Body of pancreas (tissue), 4 donors: ENCODE measurements around the gene FAM53C. TPM values are rescaled to one million over a fixed set of nuclear protein-coding genes. Genes with fewer than 3 reads are reported as not detected.
A peak's percentile ranks its signal among the peaks of the same experiment; 100 is the strongest.
"Not testable (repeated sequence)": the region's sequence is repeated elsewhere in the genome, so short reads cannot be mapped to it uniquely, and the experiment has no call there.

Source experiments
- ATAC-seq: fragments of 150-250 bp; one replicate; pipeline ENCODE4 v1.9.1; 2016
- DNase-seq, 4 donors: peaks; one replicate each; pipeline ENCODE4 v3.0.0-alpha.2; 2019
- H3K27ac ChIP-seq, 4 donors: fragments of 200-600 bp; sonication (generic); 1 replicate in 3 of 4; 2 replicates in 1 of 4; pipeline versions ENCODE4 v1.5.1 to v1.6.1; 2016 to 2019; ENCODE audit warnings: mild to moderate bottlenecking in 1 of 4, mixed read lengths in 1 of 4, moderate library complexity in 1 of 4
- H3K27me3 ChIP-seq, 2 donors: fragments of 200-600 bp; sonication (generic); one replicate each; pipeline ENCODE4 v1.6.0; 2016; ENCODE audit warnings: mild to moderate bottlenecking in 1 of 2
- H3K36me3 ChIP-seq, 2 donors: fragments of 200-600 bp; sonication (generic); replicated peaks in 1 of 2; 2 replicates each; pipeline ENCODE4 v1.5.1; 2016; ENCODE audit warnings: low read depth in 2 of 2; ENCODE audit not compliant: insufficient read depth in 1 of 2
- H3K4me1 ChIP-seq: fragments of 200-600 bp; sonication (generic); one replicate; pipeline ENCODE4 v1.6.0; 2016
- H3K4me3 ChIP-seq, 2 donors: fragments of 200-600 bp; sonication (generic); 1 replicate in 1 of 2; 2 replicates in 1 of 2; pipeline ENCODE4 v1.5.1; 2016 to 2019
- H3K9me3 ChIP-seq, 3 donors: fragments of 200-600 bp; sonication (generic); 1 replicate in 2 of 3; 2 replicates in 1 of 3; pipeline ENCODE4 v1.5.1; 2016
- POLR2A ChIP-seq, 3 donors: fragments of 450-650 bp; IDR thresholded peaks; one replicate each; pipeline ENCODE4 v1.6.1; 2016; ENCODE audit warnings: antibody characterized with exemption in 3 of 3, mild to moderate bottlenecking in 2 of 3
- WGBS, 2 donors: methylation state at CpG; one replicate each; pipeline ENCODE4 v1.1.5; 2017; 5-methylcytosine and 5-hydroxymethylcytosine counted together
- intact Hi-C: fragments of 100-400 bp; cut with DNase I; formaldehyde crosslinking; loops from one replicate; pipeline ENCODE4 v1.15.1; 2023
- total RNA-seq, 2 donors: library from RNA; depleted of rRNA; stranded (reverse); fragments of >200 nt; gene quantifications; one replicate each; pipeline ENCODE4 v1.1.0, GENCODE V29; 2016
- TF ChIP-seq, protein P1 (sequence below), 7 experiments: fragments of 450-650 bp in 4 of 7; fragments of 200-600 bp in 3 of 7; sonication (generic) in 3 of 7; IDR thresholded peaks; one replicate each; pipeline ENCODE4 v1.5.1; 2016 to 2019; ENCODE audit warnings: antibody characterized with exemption in 7 of 7

Gene FAM53C
- total RNA-seq, 2 donors from 2014 or later = 12.5 to 33.7 TPM

DNA sequence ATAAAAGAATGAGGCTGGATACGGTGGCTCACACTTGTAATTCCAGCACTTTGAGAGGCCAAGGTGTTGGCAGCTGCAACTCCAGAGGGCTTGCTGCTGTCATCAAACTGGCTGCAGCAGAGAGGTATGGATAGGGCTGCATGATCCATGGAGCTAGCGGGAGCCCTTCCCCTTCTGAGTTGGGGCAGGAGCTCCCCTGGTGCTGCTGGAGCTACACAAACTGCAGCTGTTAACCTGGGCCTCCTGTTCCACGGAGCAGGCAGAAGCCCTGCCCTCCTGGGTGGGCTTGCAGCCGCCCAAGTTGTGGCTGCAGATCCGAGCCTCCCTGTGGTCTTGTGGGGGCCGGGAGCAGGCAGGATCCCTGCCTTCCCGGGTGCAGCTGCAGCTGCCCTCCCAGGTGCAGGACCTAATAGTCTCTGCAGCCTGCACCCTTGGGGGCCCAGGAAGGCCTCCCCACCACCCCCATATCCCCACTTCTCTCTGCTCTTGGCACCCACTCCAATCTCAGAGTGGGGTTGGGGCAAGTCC is 22.3 kb upstream of the FAM53C start:
- DNase-seq (no peak), ATAC-seq (no peak)
- Histone ChIP-seq H3K36me3 (no peaks in the 10 kb centered on the region), H3K9me3 (no peaks in the 10 kb centered on the region), H3K27ac (no peak overlapping the region), H3K4me3 (no peak overlapping the region), H3K27me3 (no peaks in the 10 kb centered on the region), H3K4me1 (no peaks in the 10 kb centered on the region)
- TF ChIP-seq POLR2A (IDR thresholded peaks at IDR 0.05) = no peak
- TF ChIP-seq, protein P1, sequence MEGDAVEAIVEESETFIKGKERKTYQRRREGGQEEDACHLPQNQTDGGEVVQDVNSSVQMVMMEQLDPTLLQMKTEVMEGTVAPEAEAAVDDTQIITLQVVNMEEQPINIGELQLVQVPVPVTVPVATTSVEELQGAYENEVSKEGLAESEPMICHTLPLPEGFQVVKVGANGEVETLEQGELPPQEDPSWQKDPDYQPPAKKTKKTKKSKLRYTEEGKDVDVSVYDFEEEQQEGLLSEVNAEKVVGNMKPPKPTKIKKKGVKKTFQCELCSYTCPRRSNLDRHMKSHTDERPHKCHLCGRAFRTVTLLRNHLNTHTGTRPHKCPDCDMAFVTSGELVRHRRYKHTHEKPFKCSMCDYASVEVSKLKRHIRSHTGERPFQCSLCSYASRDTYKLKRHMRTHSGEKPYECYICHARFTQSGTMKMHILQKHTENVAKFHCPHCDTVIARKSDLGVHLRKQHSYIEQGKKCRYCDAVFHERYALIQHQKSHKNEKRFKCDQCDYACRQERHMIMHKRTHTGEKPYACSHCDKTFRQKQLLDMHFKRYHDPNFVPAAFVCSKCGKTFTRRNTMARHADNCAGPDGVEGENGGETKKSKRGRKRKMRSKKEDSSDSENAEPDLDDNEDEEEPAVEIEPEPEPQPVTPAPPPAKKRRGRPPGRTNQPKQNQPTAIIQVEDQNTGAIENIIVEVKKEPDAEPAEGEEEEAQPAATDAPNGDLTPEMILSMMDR (IDR thresholded peaks at IDR 0.05) = no peak
- intact Hi-C loops = no loop called here
- WGBS, 2 donors = 78 to 87% methylated on average over 1 to 6 of the region's 7 CpGs

DNA sequence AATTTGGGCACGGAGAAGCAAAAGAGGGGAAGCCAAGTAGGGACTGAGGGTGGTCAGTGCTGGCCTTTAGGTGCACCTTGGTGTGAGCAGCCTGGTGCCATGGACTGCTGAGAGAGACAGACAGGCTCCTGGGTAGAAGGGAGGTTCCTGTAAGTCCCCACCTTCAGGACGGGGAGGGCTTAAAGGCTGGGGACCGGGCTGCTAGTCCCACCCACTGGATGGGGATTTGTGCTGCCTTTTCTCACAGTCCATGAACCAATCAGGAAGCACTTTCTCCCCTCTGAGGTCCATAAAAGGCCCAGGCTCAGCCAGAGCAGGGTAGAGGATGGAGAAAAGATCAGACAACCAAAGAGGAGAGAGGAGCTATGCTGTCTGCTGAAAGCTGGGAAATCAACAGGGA is 21.7 kb upstream of the FAM53C start:
- DNase-seq (no peak), ATAC-seq (no peak)
- intact Hi-C loops = no loop called here
- no peaks in the 10 kb centered on the region for H3K27me3 ChIP-seq
- no peaks in the 10 kb centered on the region for H3K36me3 ChIP-seq
- no peaks in the 10 kb centered on the region for H3K4me1 ChIP-seq
- no peak overlapping the region for H3K27ac ChIP-seq
- WGBS, 2 donors = 73 to 84% methylated on average over 3 of the region's 3 CpGs
- no peak overlapping the region for H3K4me3 ChIP-seq
- no peaks in the 10 kb centered on the region for H3K9me3 ChIP-seq
- TF ChIP-seq, protein P1 (IDR thresholded peaks at IDR 0.05) = no peak
- TF ChIP-seq POLR2A (IDR thresholded peaks at IDR 0.05) = no peak

DNA sequence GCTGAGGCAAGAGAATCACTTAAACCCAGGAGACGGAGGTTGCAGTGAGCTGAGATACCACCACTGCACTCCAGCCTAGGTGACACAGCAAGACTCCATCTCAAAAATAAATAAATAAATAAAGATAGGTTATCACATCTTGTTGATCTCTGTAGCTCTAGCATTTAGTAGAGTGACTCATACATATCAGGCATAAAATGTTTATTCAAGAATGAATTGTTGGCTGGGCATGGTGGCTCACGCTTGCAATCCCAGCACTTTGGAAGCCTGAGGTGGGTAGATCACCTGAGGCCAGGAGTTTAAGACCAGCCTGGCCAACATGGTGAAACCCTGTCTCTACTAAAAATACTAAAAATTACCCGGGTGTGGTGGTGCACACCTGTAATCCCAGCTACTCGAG is 19.9 kb upstream of the FAM53C start:
- DNase-seq, ATAC-seq: not testable (repeated sequence)
- 90 to 94% methylated on average over 4 of the region's 4 CpGs for WGBS, 2 donors

DNA sequence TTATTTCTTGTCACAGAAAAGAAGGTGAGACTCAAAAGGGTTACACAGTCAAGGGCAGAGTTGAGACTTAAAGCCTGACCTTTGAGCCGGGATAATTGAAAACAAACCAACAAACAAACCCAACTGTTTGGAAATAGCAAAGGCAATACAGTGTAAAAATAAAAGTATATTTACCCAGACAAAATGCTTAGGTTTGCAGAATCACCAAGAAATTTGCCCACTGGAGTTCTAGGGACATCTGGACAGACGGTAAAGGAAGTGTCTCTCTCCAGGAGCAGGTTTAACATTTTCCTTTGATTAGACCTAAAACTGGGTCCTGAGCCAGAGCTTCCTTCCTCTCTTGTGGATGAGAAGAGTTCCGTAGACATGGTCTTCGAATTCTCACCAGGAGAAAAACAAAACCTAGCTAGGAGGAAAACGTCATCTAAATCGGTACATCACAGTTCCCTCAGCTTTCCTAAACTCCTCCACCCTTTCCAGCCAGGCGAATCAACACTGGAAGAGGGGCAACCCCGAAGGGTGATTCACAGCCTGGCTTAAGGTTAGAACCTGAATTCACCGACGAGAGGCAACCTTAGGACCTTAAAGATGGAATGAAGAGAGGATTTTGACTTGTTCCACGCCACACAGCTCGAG is 7.1 kb upstream of the FAM53C start:
- no peaks in the 10 kb centered on the region for H3K9me3 ChIP-seq
- intact Hi-C loops = no loop called here
- no peaks in the 10 kb centered on the region for H3K27me3 ChIP-seq
- H3K4me3 ChIP-seq = peak overlapping the region in 1 of 2 donors; percentile 24
- peak overlapping the region in 1 of 4 donors; percentile 7 for H3K27ac ChIP-seq
- DNase-seq = no peak
- TF ChIP-seq POLR2A (IDR thresholded peaks at IDR 0.05) = no peak
- TF ChIP-seq, protein P1 (IDR thresholded peaks at IDR 0.05) = no peak
- peaks cover 6% of the 10 kb centered on the region for H3K4me1 ChIP-seq
- ATAC-seq = no peak
- no peaks in the 10 kb centered on the region for H3K36me3 ChIP-seq
- 1 to 2% methylated on average over 12 of the region's 12 CpGs for WGBS, 2 donors

More for the DNA sequence above, 19.9 kb upstream of the FAM53C start:
- H3K9me3 ChIP-seq, H3K27me3 ChIP-seq, H3K36me3 ChIP-seq, H3K27ac ChIP-seq, H3K4me3 ChIP-seq, H3K4me1 ChIP-seq, intact Hi-C loops: not testable (repeated sequence)

DNA sequence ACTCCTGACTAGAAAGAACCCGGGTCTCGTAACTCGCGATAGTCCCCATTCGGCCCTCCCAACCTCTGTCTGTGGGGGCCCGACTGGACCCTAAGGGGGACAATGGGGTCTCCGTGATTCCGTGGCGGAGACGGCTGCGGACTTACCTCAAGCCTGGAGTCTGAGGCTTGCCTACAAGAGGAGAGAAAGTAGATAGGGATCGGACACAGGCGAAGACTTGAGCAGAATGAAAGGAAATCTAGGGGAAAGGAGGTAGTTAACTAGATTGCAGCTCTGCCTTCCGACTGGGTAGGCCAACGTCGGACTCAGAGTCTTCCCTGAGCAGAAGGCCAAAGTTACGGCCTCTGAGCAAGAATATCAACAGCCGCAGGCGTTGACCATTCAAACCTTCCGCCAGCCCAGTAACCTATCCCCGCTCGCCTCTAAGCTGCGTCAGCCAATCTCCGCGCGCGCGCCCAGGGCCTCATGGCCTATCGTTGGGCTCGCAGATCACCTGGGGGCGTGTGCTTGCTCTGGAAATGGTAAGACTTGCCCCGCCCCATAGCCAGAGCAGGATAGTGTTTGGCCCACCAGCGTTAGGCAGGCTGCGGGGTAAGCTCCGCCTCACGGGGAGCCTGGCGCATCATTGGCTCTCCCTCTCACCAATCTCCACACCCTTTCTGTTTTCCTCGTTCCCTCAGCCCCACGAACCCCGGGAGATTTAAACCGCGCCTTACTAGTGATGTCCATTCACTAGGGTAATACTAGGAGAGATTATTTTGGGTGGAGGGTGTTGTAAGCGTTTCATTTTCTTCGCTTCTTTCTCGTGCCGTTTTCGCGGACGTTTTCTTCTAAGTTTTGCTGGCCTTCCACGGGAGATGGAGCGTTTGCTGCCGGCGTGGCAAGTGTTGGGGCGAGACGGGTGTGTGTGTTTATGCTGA is 6.4 kb upstream of the FAM53C start, which contains the start of gene CDC25C:
CDC25C (minus strand) TSS at position 356 of the 920 bp plus-strand sequence. CDS start 624 bp downstream, outside the sequence.
- Histone ChIP-seq H3K27me3 (no peaks in the 10 kb centered on the region), H3K4me1 (peaks cover 7% of the 10 kb centered on the region), H3K36me3 (no peaks in the 10 kb centered on the region), H3K9me3 (no peaks in the 10 kb centered on the region), H3K27ac (peak within 1 kb of the TSS in 1 of 4 donors; percentile 7), H3K4me3 (peak within 1 kb of the TSS in 1 of 2 donors; percentile 24)
- TF ChIP-seq, protein P1 (IDR thresholded peaks at IDR 0.05) = no peak
- TF ChIP-seq POLR2A (IDR thresholded peaks at IDR 0.05) = no peak
- WGBS, 2 donors = 0 to 2% methylated on average over 43 to 55 of the region's 55 CpGs
- peak; percentile 100 for ATAC-seq
- peak; percentile 97 to 99 (median 98) for DNase-seq
- intact Hi-C loops = no loop called here
